Mucosa of descending colon (tissue), 3 donors: ENCODE results near the gene SMYD4. TPM values are rescaled to one million over a fixed set of nuclear protein-coding genes. Genes with fewer than 3 reads are reported as not detected.
"Not testable (repeated sequence)": the region's sequence is repeated elsewhere in the genome, so short reads cannot be mapped to it uniquely, and the experiment has no call there.

ENCODE experiments used
- ATAC-seq: fragments of 200-7000 bp; cut with Tn5 transposase; one replicate; pipeline ENCODE4 v1.9.1; 2020; ENCODE audit warnings: mild to moderate bottlenecking, moderate library complexity
- DNase-seq, 3 donors: peaks; one replicate each; pipeline ENCODE4 v3.0.0-alpha.2; 2020
- H3K36me3 ChIP-seq: fragments of 200-600 bp; one replicate; pipeline ENCODE4 v1.8.0; 2021; ENCODE audit warnings: low read depth, mild to moderate bottlenecking
- H3K4me1 ChIP-seq: fragments of 200-600 bp; one replicate; pipeline ENCODE4 v1.8.0; 2021; ENCODE audit warnings: low read depth, mild to moderate bottlenecking
- H3K4me3 ChIP-seq: fragments of 200-600 bp; one replicate; pipeline ENCODE4 v1.8.0; 2021; ENCODE audit warnings: mild to moderate bottlenecking
- H3K9me3 ChIP-seq: fragments of 200-600 bp; one replicate; pipeline ENCODE4 v1.8.0; 2021; ENCODE audit warnings: mild to moderate bottlenecking
- CTCF ChIP-seq: fragments of 200-600 bp; IDR thresholded peaks from one replicate; pipeline ENCODE4 v1.8.0; 2022; ENCODE audit warnings: antibody characterized with exemption, mild to moderate bottlenecking
- intact Hi-C, 2 donors: fragments of 100-400 bp; cut with DNase I in 1 of 2; cut with micrococcal nuclease in 1 of 2; formaldehyde crosslinking; loops; one replicate each; pipeline versions ENCODE4 v1.11.0 to v1.11.1; 2022; cut with DNase I, micrococcal nuclease
- total RNA-seq, 3 donors: library from RNA; stranded (reverse); fragmentation: NEBNext Ultra II Directional in 2 of 3; extraction: Animal tissue kit (Norgen Biotek cat#: 25700) in 2 of 3; gene quantifications; one replicate each; pipeline versions ENCODE4 v1.2.1 to v1.2.4, GENCODE V29; 2021 to 2023
- donor health status: DM: no; HTN: no; CAD: no; lungs with moderate emphysema.
- donor health status: DM: no; HTN: no; CAD: no.
- donor health status: DM: no; HTN: yes; CAD: no.

The SMYD4 gene
- total RNA-seq, 3 donors from 2014 or later, result 9.8 to 19.4 (median 10.7) TPM

DNA sequence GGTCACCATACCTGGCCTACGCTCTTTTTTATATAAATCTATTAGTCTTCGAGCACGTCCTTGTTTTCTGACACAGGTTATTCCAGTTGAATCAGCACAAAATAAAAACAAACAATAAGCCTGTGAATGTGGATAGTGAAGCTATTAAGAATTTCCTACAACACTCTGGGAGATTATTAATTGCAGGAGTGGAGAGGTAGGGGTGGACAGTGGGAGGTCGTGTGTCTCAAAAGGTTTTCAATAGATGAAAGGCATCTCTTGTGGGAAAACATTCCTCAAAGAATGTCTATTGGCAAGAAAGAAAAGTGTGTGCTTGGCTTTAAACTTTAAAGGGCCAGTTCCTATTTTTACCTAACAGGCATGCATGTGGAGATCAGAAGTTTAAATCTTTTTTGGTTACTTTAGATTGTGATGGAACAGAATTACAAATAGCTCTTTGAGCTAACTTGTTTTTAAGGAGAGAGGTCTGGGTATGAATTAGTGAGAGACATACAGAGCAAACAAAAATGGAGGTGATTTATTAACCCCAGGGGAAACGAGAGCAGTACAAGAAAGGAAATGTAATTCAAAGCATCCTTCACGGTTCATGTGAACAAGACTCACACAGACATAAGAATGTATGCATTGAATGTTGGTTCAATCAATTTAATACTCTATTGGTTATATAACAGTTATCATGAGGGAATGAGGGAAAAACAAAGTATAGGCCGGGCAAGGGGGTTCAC, 9.0 kb downstream of the SMYD4 start:
- no peak for TF ChIP-seq CTCF
- intact Hi-C loops, result no loop called here
- Histone ChIP-seq H3K4me1 (no peaks in the 10 kb centered on the region), H3K36me3 (no peaks in the 10 kb centered on the region), H3K9me3 (no peaks in the 10 kb centered on the region), H3K4me3 (no peak overlapping the region)
- DNase-seq (no peak), ATAC-seq (no peak)

DNA sequence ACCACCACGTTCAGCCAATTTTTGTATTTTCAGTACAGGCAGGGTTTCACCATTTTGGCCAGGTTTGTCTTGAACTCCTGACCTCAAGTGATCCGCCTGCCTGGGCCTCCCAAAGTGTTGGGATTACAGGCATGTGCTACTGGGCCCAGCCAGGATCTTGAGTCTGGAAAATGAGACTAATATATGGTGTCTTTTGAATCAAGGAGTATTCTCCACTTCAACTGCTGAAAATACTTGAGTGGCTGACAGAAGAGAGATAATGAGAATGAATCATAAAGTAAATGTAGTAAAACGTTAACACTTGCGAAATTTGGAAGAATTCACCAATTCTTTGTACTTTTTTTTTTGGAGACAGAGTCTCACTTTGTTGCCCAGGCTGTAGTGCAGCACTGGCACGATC, 16.6 kb downstream of the SMYD4 start:
- no peak for TF ChIP-seq CTCF
- intact Hi-C loops, result no loop called here
- no peak for ATAC-seq
- Histone ChIP-seq H3K9me3 (no peaks in the 10 kb centered on the region), H3K4me3 (no peak overlapping the region), H3K4me1 (no peaks in the 10 kb centered on the region), H3K36me3 (no peaks in the 10 kb centered on the region)
- DNase-seq, result no peak

DNA sequence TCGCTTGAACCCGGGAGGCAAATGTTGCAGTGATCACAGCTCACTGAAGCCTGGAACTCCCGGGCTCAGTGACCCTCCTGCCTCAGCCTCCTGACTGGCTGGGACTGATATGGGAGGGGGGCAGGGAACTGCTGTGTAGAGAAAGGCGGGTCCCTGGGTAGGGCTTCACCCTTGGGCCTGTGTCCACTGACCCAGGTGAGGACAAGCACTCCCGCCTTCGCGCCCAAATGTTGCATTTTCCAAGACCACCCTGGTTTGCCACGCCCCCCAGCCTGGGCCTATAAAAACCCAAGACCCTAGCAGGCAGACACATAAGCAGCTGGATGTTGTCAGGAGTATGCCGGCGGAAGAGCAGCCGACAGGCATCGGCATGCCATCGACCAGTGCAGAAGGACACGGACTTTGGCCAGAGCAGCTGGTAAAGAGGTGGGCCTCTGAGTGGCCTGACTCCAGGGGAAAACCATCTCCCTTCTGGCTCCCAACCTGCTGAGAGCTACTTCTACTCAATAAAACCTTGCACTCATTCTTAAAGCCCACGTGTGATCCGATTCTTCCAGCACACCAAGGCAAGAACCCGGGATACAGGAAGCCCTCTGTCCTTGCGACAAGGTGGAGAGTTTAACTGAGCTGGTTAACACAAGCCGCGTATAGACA, 19.1 kb downstream of the SMYD4 start:
- no peaks in the 10 kb centered on the region for H3K9me3 ChIP-seq
- ATAC-seq, result no peak
- H3K4me3 ChIP-seq, result no peak overlapping the region
- DNase-seq, result no peak
- no peaks in the 10 kb centered on the region for H3K36me3 ChIP-seq
- H3K4me1 ChIP-seq, result no peaks in the 10 kb centered on the region
- no peak for TF ChIP-seq CTCF
- intact Hi-C loops, result no loop called here

DNA sequence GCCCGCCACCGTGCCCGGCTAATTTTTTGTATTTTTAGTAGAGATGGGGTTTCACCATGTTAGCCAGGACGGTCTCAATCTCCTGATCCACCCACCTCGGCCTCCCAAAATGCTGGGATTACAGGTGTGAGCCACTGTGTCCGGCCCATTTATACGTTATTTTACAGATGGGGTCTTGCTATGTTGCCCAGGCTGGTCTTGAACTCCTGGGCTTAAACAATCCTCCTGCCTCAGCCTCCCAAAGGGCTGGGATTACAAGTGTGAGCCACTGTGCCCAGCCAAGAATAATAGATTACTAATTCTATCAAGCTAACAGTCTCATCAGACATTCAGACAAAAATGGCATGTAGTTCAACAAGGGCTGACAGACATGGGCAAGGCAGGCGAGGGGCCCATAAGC, 19.9 kb downstream of the SMYD4 start:
- H3K4me3 ChIP-seq, ATAC-seq, H3K9me3 ChIP-seq, H3K4me1 ChIP-seq, DNase-seq, H3K36me3 ChIP-seq, intact Hi-C loops: not testable (repeated sequence)

- DNase-seq, result no peak
- H3K36me3 ChIP-seq, result no peaks in the 10 kb centered on the region
- H3K4me3 ChIP-seq, result no peak overlapping the region
- H3K4me1 ChIP-seq, result no peaks in the 10 kb centered on the region
- no peak for ATAC-seq
- intact Hi-C loops, result no loop called here
- TF ChIP-seq CTCF, result no peak
- H3K9me3 ChIP-seq, result no peaks in the 10 kb centered on the region
Measured at GRCh38 chr17:1808644-1809043, 21.1 kb downstream of the SMYD4 start.

DNA sequence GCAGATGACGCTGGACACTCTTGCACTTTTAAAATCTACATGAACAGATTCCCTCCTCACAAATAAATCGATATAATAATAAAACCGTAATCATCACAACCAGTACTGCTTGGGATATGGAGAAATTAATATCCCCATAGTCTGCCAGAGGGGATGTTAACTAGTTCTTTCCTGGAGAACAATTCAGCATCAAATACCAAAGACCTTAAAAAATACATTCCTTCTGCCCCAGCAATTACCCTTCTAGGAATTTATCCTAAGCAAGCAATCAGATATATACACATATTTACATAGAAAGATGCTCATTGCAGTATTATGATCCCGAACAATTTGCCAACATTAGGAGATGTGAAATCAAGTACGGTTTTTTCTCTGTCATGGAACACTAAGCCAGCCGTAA, 21.8 kb downstream of the SMYD4 start:
- Histone ChIP-seq H3K9me3 (no peaks in the 10 kb centered on the region), H3K4me1 (no peaks in the 10 kb centered on the region), H3K36me3 (no peaks in the 10 kb centered on the region), H3K4me3 (no peak overlapping the region)
- no peak for TF ChIP-seq CTCF
- no peak for DNase-seq
- intact Hi-C loops, result no loop called here
- no peak for ATAC-seq
